Measurements from ENCODE around the gene RIMBP2.

Gene RIMBP2

GRCh38 chr12:130448044-130448821 lies 267.9 kb downstream of the RIMBP2 start:
- H3K4me3 ChIP-seq (replicated peaks in 1 of 2; ENCODE audit: low read depth in 2 of 2, low read length in 2 of 2): no peak overlapping the region
- no peak for DNase-seq (ENCODE audit: low read depth in 2 of 2)
- TF ChIP-seq CTCF (IDR thresholded peaks at IDR 0.05; ENCODE audit: low read depth, low read length): no peak

GRCh38 chr12:130447655-130447965 lies 268.5 kb downstream of the RIMBP2 start:
- no peak overlapping the region for H3K4me3 ChIP-seq (replicated peaks in 1 of 2; ENCODE audit: low read depth in 2 of 2, low read length in 2 of 2)
- DNase-seq (ENCODE audit: low read depth in 2 of 2): no peak
- no peak for TF ChIP-seq CTCF (IDR thresholded peaks at IDR 0.05; ENCODE audit: low read depth, low read length)

GRCh38 chr12:130446846-130447654 lies 269.0 kb downstream of the RIMBP2 start:
- no peak for TF ChIP-seq CTCF (IDR thresholded peaks at IDR 0.05; ENCODE audit: low read depth, low read length)
- H3K4me3 ChIP-seq (replicated peaks in 1 of 2; ENCODE audit: low read depth in 2 of 2, low read length in 2 of 2): no peak overlapping the region
- DNase-seq (ENCODE audit: low read depth in 2 of 2): no peak

GRCh38 chr12:130444986-130445385 lies 271.1 kb downstream of the RIMBP2 start:
- no peak overlapping the region for H3K4me3 ChIP-seq (replicated peaks in 1 of 2; ENCODE audit: low read depth in 2 of 2, low read length in 2 of 2)
- no peak for DNase-seq (ENCODE audit: low read depth in 2 of 2)
- no peak for TF ChIP-seq CTCF (IDR thresholded peaks at IDR 0.05; ENCODE audit: low read depth, low read length)

GRCh38 chr12:130444061-130444460 lies 272.0 kb downstream of the RIMBP2 start:
- no peak for TF ChIP-seq CTCF (IDR thresholded peaks at IDR 0.05; ENCODE audit: low read depth, low read length)
- no peak for DNase-seq (ENCODE audit: low read depth in 2 of 2)
- H3K4me3 ChIP-seq (replicated peaks in 1 of 2; ENCODE audit: low read depth in 2 of 2, low read length in 2 of 2): no peak overlapping the region

- no peak for TF ChIP-seq CTCF (IDR thresholded peaks at IDR 0.05; ENCODE audit: low read depth, low read length)
Measured at GRCh38 chr12:130441771-130442760, 274.0 kb downstream of the RIMBP2 start.

More at GRCh38 chr12:130441771-130442760, 274.0 kb downstream of the RIMBP2 start:
- no peak overlapping the region for H3K4me3 ChIP-seq (replicated peaks in 1 of 2; ENCODE audit: low read depth in 2 of 2, low read length in 2 of 2)
- no peak for DNase-seq (ENCODE audit: low read depth in 2 of 2)

Data from cardiac fibroblast (primary cell).